GM19328 (cell line): Measurements from ENCODE around the gene TRAPPC10.

Experiments
- ATAC-seq: cut with Tn5 transposase; IDR thresholded peaks from one replicate; pipeline ENCODE4 v1.9.1; 2021; ENCODE audit warnings: mild to moderate bottlenecking, moderate library complexity; ENCODE audit not compliant: unreplicated experiment

The TRAPPC10 gene

GRCh38 chr21:44011579-44012473, at the start of gene TRAPPC10:
Gene TRAPPC10 (plus strand): TSS chr21:44012309. CDS start chr21:44012494, 185 bp downstream.
- peak; percentile 67 for ATAC-seq

DNA sequence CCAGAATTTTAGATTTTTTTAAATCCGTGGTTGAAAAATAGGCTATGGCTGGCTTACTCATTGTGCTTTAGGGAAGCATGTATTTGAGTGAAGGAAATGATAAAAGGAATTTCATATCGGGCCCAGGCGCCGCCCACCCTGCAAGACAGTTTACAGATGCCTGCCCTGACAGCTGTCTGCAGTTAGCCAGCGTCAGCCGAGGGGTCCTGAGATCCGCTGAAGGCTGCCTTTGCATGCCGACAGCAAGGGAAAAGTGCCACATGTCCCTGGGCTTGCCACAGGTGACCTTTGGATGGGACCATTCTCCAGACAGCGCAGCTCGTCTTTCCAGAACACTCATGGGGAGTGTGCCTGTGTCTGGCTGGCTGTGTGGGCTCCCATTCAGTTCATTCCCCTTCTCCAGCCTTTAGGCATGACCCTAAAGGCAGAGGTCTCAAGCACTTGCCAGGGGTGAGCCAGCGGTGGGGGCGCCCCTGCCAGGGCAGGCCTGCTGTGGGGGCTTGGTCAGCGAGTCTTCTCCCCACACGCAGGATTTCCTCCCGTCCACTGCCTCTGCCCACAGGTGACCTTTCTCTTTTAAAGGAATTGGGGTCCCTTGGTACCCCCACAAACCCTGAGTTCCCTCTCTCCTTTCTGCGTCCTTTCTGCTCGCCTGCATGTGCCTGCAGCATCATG, 46.1 kb upstream of the TRAPPC10 start:
- ATAC-seq, result no peak

- ATAC-seq, result no peak
Observed at GRCh38 chr21:43966946-43967512, 45.1 kb upstream of the TRAPPC10 start.

GRCh38 chr21:43967981-43968380, 44.1 kb upstream of the TRAPPC10 start:
- no peak for ATAC-seq

DNA sequence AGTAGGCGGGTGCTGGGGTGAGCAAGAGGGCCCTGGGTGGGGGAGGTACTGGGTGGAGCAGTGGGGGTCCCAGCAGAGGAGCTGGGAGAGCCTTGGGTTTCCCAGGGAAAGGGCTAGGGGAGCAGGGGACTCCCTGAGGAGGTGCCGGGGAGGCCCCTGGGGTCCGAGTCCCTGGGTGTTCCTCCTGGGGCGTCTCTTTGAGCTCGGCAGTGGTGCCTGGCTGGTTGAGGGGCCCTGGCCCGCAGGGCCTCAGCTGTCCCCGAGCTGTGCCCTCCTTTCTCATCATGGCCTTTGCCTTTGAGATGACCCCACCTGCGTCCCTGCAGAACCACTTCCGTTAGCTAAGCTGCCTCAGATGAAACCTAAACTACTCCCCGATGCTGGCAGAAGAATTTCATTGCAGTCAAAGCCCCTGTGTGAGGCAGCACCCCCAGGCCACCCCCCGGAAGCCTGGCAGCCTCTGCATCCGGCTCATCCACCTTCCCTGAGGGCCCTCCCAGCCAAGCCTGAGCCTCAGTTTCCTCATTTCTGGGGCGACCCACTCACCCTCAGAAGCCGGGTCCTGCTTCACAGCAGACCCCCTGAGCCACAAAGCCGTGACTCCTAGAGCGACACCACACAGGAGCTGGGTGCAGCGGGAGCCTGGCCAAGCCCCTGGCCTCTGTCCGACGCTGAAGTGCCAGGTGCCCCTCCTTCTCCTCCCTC, 43.5 kb upstream of the TRAPPC10 start:
- ATAC-seq, result no peak

DNA sequence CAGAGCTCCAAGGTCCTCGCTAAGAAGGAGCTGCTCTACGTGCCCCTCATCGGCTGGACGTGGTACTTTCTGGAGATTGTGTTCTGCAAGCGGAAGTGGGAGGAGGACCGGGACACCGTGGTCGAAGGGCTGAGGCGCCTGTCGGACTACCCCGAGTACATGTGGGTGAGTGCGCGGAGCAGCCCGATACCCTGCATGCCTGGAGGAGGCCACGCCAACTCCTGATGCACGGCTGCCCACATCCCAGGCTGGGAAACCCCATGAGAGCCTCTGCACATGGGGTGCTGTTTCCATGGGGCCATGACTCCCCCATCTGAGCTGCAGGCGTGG, 43.0 kb upstream of the TRAPPC10 start:
- no peak for ATAC-seq

DNA sequence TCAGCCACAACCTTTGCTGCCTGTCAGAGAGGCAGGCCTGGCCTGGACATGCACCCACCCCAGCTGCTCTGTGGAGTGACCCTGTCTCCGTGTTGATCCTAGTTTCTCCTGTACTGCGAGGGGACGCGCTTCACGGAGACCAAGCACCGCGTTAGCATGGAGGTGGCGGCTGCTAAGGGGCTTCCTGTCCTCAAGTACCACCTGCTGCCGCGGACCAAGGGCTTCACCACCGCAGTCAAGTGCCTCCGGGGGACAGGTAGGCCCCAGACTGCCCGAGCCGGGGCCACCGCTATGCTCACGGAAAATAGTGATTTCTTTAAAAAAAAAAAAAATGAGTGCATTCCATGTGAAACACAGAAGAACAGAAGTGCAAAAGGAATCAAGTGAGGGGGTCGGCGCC, 41.6 kb upstream of the TRAPPC10 start:
- ATAC-seq, result no peak

DNA sequence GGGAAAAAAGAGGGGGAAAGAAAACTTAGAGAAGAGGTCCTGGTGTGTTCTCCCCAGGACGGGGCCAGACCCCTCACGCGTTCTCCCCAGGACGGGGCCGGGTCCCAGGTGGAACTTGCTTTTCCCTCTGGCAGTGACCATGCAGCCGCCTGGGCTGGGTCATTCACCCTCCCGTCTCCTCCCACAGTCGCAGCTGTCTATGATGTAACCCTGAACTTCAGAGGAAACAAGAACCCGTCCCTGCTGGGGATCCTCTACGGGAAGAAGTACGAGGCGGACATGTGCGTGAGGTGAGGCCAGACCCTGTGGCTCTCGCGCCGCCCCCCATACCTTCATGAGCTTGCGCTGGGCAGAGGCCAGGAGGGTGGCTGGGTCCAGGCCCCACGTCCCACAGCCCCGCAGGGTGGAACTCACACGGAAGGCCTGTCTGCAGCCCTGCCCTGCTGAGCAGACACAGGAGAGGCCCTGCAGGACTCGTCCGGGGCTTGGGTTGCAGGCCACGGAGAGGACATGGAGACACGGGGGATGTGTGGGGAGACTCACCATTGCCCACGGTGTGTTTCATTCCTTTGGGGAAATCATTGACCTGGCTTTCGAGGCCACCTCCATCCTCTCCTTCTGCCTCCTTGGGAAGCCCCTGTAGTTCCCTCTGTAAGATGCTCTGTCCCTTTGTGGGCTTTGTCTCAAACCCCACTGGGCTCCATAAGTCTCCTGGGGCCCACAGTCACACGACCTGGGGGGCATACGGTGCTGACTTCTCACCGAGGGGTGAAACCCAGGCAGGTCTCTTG, 40.7 kb upstream of the TRAPPC10 start:
- ATAC-seq, result no peak

DNA sequence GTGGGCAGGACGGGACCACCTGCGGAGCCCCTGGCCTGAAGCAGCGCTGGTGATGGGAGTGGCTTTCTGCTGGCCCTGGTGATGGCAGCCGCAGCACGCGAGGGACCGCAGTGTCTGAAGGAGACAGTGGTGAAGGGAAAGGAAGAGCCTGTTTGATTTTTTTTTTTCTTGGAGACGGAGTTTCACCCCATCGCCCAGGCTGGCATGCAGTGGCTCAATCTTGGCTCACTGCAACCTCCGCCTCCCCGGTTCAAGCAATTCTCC, 40.2 kb upstream of the TRAPPC10 start:
- ATAC-seq, result no peak

DNA sequence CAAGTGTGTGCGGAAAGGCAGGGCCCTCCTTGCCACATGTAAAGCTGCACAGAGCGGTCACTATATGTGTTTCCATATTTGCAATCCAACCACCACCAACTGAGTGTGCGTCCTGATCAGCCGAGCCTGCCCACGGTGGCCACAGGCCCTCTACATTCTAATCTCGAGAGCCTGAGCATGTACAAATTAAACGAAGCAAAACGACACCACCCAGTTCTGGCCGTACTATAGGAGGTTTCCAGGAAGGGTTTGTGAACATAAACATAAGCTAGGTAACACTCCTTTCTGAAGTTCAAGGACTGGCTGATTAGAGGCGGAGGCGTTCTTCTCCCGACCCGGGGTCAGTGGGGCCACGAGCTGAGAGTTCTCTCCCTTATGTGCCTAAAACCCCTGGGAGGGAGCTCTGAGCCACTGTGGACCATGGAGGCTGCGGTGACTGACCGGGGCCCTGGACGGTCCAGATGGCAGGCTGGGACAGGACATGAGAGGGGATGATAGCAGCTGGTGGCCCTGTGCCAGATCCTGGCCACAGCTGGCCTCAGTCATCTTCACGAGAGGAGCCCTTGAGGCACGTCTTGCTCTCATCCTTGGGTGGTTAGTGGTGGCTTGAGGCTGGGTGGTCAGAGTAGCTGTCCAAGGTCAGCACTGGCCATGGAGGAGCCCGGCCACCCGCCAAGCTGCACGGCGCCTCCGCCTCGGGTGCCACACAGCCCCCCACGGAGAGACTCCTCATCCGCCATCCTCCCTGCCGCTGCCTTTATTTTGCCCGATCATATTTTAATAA, 39.1 kb upstream of the TRAPPC10 start:
- ATAC-seq, result no peak

DNA sequence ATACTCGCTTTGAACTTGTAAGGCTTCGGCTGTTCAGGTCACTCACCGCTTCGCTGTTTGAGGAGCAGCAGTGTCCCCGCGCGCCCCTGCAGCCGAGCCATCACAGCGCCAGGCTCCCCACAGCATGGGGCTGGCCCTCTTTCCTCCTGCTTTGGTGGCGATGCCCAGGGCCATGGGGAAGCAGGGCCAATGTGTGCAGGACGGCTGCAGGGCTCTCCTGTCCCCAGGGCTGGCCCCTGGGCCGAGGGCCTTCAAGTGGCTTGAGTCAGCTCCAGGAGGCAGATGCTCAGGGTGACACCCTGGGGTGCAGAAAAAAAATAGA, 38.5 kb upstream of the TRAPPC10 start:
- ATAC-seq, result no peak

DNA sequence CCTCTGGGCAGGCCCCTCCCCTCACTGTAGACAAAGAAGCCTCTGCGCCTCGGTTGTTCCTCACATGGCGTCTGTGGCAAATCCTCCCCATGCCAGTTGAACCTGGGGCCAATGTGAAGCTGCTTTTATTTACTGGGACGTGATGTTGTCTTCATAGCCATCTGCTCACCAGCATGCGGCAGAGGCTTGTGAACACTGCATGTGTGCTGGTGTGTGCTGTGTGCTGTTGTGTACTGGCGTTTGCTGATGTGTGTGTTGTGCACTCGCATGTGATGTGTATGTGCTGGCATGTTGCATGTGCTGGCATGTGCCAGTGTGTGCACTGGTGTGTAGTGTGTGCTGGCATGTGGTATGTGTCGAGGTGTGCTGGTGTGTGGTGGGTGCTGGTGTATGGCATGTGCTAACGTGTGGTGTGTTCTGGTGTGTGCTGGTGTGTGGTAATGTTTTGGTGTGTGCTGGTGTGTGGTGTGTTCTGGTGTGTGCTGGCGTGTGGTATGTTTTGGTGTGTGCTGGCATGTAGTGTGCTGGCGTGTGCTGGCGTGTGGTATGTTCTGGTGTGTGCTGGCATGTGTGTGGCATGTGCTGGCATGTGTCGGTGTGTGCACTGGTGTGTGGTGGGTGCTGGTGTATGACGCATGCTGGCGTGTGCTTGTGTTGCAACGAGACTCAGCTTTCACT, 37.2 kb upstream of the TRAPPC10 start:
- ATAC-seq, result no peak

DNA sequence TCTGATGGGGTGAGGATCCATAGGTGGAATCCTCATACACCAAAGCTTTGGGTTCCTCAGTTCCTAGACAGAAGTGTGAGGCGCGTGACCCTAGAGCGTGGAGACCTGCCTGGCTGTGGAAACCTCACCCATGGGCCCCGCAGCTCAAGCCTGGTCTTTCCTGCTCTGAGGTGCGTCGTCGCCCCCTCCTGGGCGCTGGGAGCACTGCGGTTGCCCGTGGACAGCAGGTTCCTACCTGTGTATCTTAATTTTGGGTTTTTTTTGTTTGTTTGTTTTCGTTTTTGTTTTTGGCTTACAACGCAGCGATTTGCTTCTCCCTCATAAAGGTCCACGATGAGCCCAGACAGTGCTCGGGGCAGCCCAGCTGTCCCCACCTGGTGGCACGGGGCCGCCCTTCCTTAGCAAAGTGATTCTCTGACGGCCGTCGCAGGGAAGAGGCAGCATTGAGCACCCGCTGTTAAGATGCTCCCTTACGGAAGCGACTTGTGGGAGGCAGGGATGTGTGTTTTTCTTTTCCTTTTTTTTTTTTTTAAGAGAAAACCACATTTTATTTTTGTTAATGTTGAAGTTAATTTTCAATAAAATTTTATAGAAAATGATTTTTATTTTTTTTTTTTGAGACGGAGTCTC, 36.5 kb upstream of the TRAPPC10 start:
- ATAC-seq, result no peak

- no peak for ATAC-seq
Observed at GRCh38 chr21:43976661-43977060, 35.4 kb upstream of the TRAPPC10 start.

- ATAC-seq, result no peak
Observed at GRCh38 chr21:43978060-43978459, 34.0 kb upstream of the TRAPPC10 start.

- ATAC-seq, result no peak
Observed at GRCh38 chr21:43979654-43980053, 32.5 kb upstream of the TRAPPC10 start.

- no peak for ATAC-seq
Observed at GRCh38 chr21:43981151-43981870, 30.8 kb upstream of the TRAPPC10 start.

DNA sequence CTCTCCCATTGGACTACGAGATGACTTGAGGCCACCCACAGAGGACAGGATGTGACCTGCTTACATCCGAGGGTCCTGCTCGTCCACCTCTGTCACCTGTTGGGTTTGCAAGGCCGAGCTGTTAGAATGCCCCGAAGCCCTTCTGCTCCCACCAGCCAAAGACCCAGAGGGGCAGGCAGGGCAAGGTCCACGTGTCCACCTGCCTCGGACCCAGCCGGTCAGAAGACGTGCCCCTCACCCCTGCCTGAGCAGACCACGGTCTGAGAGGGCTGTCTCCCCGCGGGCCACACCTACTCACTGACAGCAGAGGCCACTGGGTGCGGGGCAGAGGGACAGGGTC, 30.3 kb upstream of the TRAPPC10 start:
- ATAC-seq, result no peak
